ENCODE data around the gene NUMB.

- TF ChIP-seq, protein P1, sequence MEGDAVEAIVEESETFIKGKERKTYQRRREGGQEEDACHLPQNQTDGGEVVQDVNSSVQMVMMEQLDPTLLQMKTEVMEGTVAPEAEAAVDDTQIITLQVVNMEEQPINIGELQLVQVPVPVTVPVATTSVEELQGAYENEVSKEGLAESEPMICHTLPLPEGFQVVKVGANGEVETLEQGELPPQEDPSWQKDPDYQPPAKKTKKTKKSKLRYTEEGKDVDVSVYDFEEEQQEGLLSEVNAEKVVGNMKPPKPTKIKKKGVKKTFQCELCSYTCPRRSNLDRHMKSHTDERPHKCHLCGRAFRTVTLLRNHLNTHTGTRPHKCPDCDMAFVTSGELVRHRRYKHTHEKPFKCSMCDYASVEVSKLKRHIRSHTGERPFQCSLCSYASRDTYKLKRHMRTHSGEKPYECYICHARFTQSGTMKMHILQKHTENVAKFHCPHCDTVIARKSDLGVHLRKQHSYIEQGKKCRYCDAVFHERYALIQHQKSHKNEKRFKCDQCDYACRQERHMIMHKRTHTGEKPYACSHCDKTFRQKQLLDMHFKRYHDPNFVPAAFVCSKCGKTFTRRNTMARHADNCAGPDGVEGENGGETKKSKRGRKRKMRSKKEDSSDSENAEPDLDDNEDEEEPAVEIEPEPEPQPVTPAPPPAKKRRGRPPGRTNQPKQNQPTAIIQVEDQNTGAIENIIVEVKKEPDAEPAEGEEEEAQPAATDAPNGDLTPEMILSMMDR (IDR thresholded peaks at IDR 0.05; ENCODE audit: low read depth, low read length), result no peak
- TF ChIP-seq EZH2phosphoT487 (IDR thresholded peaks at IDR 0.05; ENCODE audit: low read depth), result no peak
Measured at GRCh38 chr14:73342670-73343069, 115.7 kb downstream of the NUMB start.

Measured in OCI-LY3 (cell line).